Measurements from ENCODE around the gene COL6A6. TPM values are rescaled to one million over a fixed set of nuclear protein-coding genes. Genes with fewer than 3 reads are reported as not detected.

The COL6A6 gene
- total RNA-seq = not detected

GRCh38 chr3:130516645-130517512 lies at the start of gene COL6A6:
TSS of gene COL6A6 (plus strand) at chr3:130517177. CDS start at chr3:130560365, 43,188 bp downstream.
- DNase-seq (no peak), ATAC-seq (replicated peaks in 1 of 2) (no peak)
- no peaks in the 10 kb centered on the region for H3K36me3 Mint-ChIP-seq (ENCODE audit: insufficient read depth in 2 of 2)
- no peaks in the 10 kb centered on the region for H3K4me1 Mint-ChIP-seq (ENCODE audit: low read depth)
- no peak within 1 kb of the TSS for H3K27ac Mint-ChIP-seq
- peak within 1 kb of the TSS in 1 of 2 donors; percentile 1 for H3K4me3 Mint-ChIP-seq
- H3K27me3 Mint-ChIP-seq (ENCODE audit: low read depth) = peaks cover 55% of the 10 kb centered on the region
- no peaks in the 10 kb centered on the region for H3K9me3 Mint-ChIP-seq

DNA sequence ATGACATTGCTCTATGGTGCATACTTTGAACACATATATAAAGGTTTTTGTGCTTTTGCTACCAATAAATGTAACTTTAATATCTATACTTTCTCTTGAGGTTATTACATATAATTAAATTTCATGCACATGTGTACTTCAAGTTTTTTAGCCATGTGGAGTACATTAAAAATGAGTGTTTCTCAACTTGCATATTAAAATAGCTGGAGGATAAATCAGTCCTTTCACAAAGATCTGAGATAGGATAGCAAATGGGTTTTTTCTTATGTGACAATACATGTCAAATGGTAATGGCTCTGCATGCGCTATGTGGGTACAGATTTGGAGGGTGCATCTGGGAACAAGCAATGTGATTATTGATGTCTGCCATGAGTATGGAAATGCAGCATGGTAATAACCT lies 48.7 kb upstream of the COL6A6 start:
- DNase-seq (no peak), ATAC-seq (replicated peaks in 1 of 2) (no peak)
- Mint-ChIP-seq H3K27me3 (ENCODE audit: low read depth) (peaks cover 43% of the 10 kb centered on the region), H3K36me3 (ENCODE audit: insufficient read depth in 2 of 2) (no peaks in the 10 kb centered on the region), H3K9me3 (peaks cover 0 to 2% of the 10 kb centered on the region in 2 donors), H3K4me3 (no peak overlapping the region), H3K27ac (no peak overlapping the region), H3K4me1 (ENCODE audit: low read depth) (no peaks in the 10 kb centered on the region)

GRCh38 chr3:130470126-130470525 lies 46.9 kb upstream of the COL6A6 start:
- H3K9me3 Mint-ChIP-seq = peaks cover 0 to 2% of the 10 kb centered on the region in 2 donors
- H3K4me3 Mint-ChIP-seq = no peak overlapping the region
- no peaks in the 10 kb centered on the region for H3K36me3 Mint-ChIP-seq (ENCODE audit: insufficient read depth in 2 of 2)
- no peak for DNase-seq
- ATAC-seq (replicated peaks in 1 of 2) = no peak
- peaks cover 39% of the 10 kb centered on the region for H3K27me3 Mint-ChIP-seq (ENCODE audit: low read depth)
- H3K4me1 Mint-ChIP-seq (ENCODE audit: low read depth) = no peaks in the 10 kb centered on the region
- H3K27ac Mint-ChIP-seq = no peak overlapping the region

DNA sequence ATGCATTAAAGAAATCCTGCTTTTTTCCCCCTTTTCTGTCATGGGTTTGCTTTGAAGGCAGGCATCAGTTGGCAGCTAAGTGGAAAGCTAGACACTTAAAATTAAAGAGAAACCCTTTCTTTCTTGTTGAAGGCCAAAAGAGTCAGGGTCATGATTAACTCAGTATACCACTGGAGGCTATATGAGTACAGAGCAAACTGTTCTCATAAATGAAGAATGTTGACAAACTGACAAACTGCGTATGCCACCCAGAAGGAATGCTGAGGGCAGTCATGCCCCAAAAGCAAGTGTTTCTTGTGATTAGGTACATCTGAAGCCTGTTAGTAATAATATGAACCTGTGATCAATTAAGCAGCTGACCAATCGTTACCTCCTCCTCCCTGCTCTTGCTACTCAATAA lies 43.6 kb upstream of the COL6A6 start:
- ATAC-seq (replicated peaks in 1 of 2) = no peak
- H3K27ac Mint-ChIP-seq = no peak overlapping the region
- H3K9me3 Mint-ChIP-seq = no peaks in the 10 kb centered on the region
- H3K4me1 Mint-ChIP-seq (ENCODE audit: low read depth) = no peaks in the 10 kb centered on the region
- H3K36me3 Mint-ChIP-seq (ENCODE audit: insufficient read depth in 2 of 2) = no peaks in the 10 kb centered on the region
- peaks cover 20% of the 10 kb centered on the region for H3K27me3 Mint-ChIP-seq (ENCODE audit: low read depth)
- H3K4me3 Mint-ChIP-seq = no peak overlapping the region
- no peak for DNase-seq

- Mint-ChIP-seq H3K9me3 (peaks cover 0 to 2% of the 10 kb centered on the region in 2 donors), H3K36me3 (ENCODE audit: insufficient read depth in 2 of 2) (no peaks in the 10 kb centered on the region), H3K4me1 (ENCODE audit: low read depth) (no peaks in the 10 kb centered on the region), H3K27me3 (ENCODE audit: low read depth) (no peaks in the 10 kb centered on the region), H3K27ac (no peak overlapping the region), H3K4me3 (no peak overlapping the region)
- DNase-seq (no peak), ATAC-seq (replicated peaks in 1 of 2) (no peak)
Measured at GRCh38 chr3:130480736-130481135, 36.2 kb upstream of the COL6A6 start.

DNA sequence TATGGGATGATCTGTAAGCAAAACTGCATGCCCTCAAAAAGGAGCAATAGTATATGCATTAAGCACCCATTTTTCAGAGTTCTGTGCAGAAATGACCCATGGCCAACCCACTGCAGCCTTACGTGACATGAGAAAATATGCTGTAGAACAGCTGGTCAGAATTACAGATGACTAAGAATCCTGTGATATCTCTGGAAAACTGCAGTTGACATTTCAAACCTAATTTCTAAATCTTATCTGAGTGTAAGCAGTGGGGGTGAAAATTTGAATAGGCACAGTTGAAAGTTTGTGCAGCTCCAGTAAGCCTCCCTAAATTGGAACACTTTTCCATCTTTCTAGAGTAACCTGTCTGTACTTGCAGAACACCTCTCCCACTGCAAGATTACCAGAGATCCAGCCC lies 28.7 kb upstream of the COL6A6 start:
- Mint-ChIP-seq H3K9me3 (no peaks in the 10 kb centered on the region), H3K4me3 (no peak overlapping the region)

DNA sequence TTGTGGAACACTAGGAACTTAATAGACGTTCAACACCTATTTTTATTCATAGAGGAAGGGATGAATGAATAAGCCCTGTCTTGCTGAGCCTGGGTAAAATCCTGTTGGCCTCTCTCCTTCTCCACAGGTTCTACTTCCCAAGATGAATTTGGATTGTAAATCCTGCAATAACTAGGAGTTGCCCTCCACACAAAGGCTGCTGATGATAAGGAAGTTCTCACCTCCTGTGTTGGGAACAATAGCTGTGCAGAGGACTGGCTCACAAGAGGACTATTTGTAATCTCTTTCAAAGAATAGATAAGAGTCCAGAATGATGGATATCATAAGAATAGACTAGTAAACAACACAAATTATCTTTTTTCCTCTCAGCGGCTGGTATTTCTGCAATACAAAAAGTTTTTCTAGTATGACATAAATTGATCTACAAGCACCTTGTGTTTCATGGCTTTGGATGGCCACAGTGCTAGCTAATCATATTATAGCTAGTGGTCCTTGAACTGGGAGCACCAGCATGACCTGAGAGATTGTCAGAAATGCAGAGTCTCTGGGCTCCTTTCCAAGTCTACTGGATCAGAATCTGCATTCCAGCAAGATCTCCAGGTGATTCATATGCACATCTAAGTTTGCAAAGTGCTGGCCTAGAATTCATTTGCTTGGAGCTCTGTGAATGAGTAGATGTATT lies 28.1 kb upstream of the COL6A6 start:
- Mint-ChIP-seq H3K36me3 (ENCODE audit: insufficient read depth in 2 of 2) (no peaks in the 10 kb centered on the region), H3K4me1 (ENCODE audit: low read depth) (no peaks in the 10 kb centered on the region), H3K27ac (no peak overlapping the region), H3K9me3 (no peaks in the 10 kb centered on the region), H3K4me3 (no peak overlapping the region), H3K27me3 (ENCODE audit: low read depth) (peaks cover 16% of the 10 kb centered on the region)
- ATAC-seq (replicated peaks in 1 of 2) = no peak
- no peak for DNase-seq

More for the DNA sequence above, 28.7 kb upstream of the COL6A6 start:
- no peaks in the 10 kb centered on the region for H3K36me3 Mint-ChIP-seq (ENCODE audit: insufficient read depth in 2 of 2)
- H3K27me3 Mint-ChIP-seq (ENCODE audit: low read depth) = peaks cover 16% of the 10 kb centered on the region
- H3K4me1 Mint-ChIP-seq (ENCODE audit: low read depth) = no peaks in the 10 kb centered on the region
- no peak overlapping the region for H3K27ac Mint-ChIP-seq
- DNase-seq = no peak
- no peak for ATAC-seq (replicated peaks in 1 of 2)

DNA sequence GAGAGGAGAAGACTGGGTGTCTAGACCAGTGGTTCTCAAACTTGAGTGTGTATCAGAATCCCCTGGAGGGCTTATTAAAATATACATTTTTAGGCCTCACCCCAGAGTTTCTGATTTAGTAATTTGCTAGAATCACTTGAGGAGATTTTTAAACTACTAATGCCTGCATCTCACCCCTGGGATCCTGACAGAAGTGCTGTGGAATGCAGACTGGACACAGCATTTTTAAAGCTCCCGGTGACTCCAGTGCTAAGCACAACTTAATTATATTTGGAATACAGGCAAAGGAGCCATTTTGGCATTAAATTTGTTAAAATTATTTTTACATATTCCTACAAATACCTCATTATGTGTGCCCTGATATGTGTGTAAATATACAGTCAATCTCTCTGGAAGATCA lies 26.7 kb upstream of the COL6A6 start:
- Mint-ChIP-seq H3K27me3 (ENCODE audit: low read depth) (peaks cover 16% of the 10 kb centered on the region), H3K36me3 (ENCODE audit: insufficient read depth in 2 of 2) (no peaks in the 10 kb centered on the region), H3K9me3 (no peaks in the 10 kb centered on the region), H3K4me1 (ENCODE audit: low read depth) (no peaks in the 10 kb centered on the region), H3K4me3 (no peak overlapping the region), H3K27ac (no peak overlapping the region)
- DNase-seq = no peak
- no peak for ATAC-seq (replicated peaks in 1 of 2)

DNA sequence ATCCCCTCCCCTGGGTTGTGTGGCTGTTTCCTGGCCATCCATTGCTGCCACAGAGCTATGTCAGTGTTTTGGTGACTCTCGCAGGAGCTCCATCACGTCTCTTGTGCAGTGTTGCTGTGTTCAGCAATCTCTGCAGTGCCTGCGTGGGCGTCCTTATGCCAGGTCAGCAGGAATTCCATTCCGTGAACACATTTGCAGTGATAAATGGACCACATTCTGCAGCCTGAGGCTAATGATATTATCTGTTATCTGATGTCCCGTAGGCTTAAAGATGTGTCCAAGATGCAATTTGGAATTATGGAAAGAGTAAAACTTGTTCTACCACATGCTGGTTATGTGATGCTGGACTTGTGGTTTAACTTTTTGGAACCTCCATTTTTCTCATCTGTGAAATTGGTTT lies 25.5 kb upstream of the COL6A6 start:
- no peaks in the 10 kb centered on the region for H3K4me1 Mint-ChIP-seq (ENCODE audit: low read depth)
- no peak overlapping the region for H3K4me3 Mint-ChIP-seq
- peaks cover 16% of the 10 kb centered on the region for H3K27me3 Mint-ChIP-seq (ENCODE audit: low read depth)
- DNase-seq (no peak), ATAC-seq (replicated peaks in 1 of 2) (no peak)
- H3K9me3 Mint-ChIP-seq = no peaks in the 10 kb centered on the region
- H3K36me3 Mint-ChIP-seq (ENCODE audit: insufficient read depth in 2 of 2) = no peaks in the 10 kb centered on the region
- H3K27ac Mint-ChIP-seq = no peak overlapping the region

- DNase-seq (no peak), ATAC-seq (replicated peaks in 1 of 2) (no peak)
- Mint-ChIP-seq H3K4me3 (no peak overlapping the region), H3K36me3 (ENCODE audit: insufficient read depth in 2 of 2) (no peaks in the 10 kb centered on the region), H3K4me1 (ENCODE audit: low read depth) (no peaks in the 10 kb centered on the region), H3K27ac (no peak overlapping the region), H3K27me3 (ENCODE audit: low read depth) (no peaks in the 10 kb centered on the region), H3K9me3 (no peaks in the 10 kb centered on the region)
Measured at GRCh38 chr3:130504701-130505100, 12.3 kb upstream of the COL6A6 start.

DNA sequence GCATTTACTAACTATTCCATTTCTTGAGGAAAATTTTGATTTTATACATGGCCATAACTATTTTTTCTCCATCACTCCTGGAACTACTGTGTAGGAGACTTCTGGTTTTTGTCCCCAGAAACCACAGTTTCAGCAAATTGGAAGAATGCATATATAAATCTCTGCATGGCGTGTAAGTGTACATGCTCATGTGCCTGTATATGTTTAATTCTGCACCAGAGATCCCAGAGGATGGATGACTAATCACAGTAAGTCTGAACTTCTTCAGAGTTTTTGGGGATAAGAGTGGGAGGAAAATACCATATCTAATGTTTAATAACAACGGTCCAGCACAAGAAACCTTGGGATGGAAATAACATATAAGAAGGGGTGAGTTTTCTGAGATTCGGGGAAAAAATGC lies 10.9 kb upstream of the COL6A6 start:
- no peak overlapping the region for H3K27ac Mint-ChIP-seq
- no peaks in the 10 kb centered on the region for H3K4me1 Mint-ChIP-seq (ENCODE audit: low read depth)
- H3K9me3 Mint-ChIP-seq = no peaks in the 10 kb centered on the region
- peaks cover 4% of the 10 kb centered on the region for H3K27me3 Mint-ChIP-seq (ENCODE audit: low read depth)
- H3K36me3 Mint-ChIP-seq (ENCODE audit: insufficient read depth in 2 of 2) = no peaks in the 10 kb centered on the region
- no peak for DNase-seq
- ATAC-seq (replicated peaks in 1 of 2) = no peak
- no peak overlapping the region for H3K4me3 Mint-ChIP-seq

GRCh38 chr3:130507746-130508145 lies 9.2 kb upstream of the COL6A6 start:
- Mint-ChIP-seq H3K4me1 (ENCODE audit: low read depth) (no peaks in the 10 kb centered on the region), H3K36me3 (ENCODE audit: insufficient read depth in 2 of 2) (no peaks in the 10 kb centered on the region), H3K4me3 (no peak overlapping the region), H3K9me3 (no peaks in the 10 kb centered on the region), H3K27ac (no peak overlapping the region), H3K27me3 (ENCODE audit: low read depth) (peaks cover 20% of the 10 kb centered on the region)
- DNase-seq = no peak
- no peak for ATAC-seq (replicated peaks in 1 of 2)

- Mint-ChIP-seq H3K4me3 (no peak overlapping the region), H3K36me3 (ENCODE audit: insufficient read depth in 2 of 2) (no peaks in the 10 kb centered on the region), H3K27me3 (ENCODE audit: low read depth) (peaks cover 22% of the 10 kb centered on the region), H3K4me1 (ENCODE audit: low read depth) (no peaks in the 10 kb centered on the region), H3K9me3 (no peaks in the 10 kb centered on the region), H3K27ac (no peak overlapping the region)
- no peak for DNase-seq
- no peak for ATAC-seq (replicated peaks in 1 of 2)
Measured at GRCh38 chr3:130509008-130509407, 8.0 kb upstream of the COL6A6 start.
